ENCODE results near the gene FCRLB.
"Not testable (repeated sequence)": the region's sequence is repeated elsewhere in the genome, so short reads cannot be mapped to it uniquely, and the experiment has no call there.

FCRLB gene

DNA sequence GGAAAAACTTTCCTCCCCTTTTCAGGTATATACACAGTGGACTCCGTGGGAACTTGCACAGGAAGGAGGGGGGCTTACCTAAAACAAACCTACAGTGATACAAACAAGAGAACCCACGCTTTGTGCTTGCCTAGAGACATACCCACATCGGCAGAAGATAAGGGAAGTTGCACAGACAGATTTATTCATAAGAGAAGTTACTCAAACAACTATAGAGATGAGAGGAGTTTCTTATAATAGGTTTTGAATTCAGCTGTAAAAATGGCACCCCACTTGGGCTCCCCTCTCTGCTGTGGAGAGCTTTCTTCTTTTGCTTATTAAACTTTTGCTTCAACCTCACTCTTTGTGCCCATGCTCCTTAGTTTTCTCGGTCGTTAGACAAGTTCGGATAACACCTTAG lies 26.5 kb downstream of the FCRLB start:
- no peak for DNase-seq

DNA sequence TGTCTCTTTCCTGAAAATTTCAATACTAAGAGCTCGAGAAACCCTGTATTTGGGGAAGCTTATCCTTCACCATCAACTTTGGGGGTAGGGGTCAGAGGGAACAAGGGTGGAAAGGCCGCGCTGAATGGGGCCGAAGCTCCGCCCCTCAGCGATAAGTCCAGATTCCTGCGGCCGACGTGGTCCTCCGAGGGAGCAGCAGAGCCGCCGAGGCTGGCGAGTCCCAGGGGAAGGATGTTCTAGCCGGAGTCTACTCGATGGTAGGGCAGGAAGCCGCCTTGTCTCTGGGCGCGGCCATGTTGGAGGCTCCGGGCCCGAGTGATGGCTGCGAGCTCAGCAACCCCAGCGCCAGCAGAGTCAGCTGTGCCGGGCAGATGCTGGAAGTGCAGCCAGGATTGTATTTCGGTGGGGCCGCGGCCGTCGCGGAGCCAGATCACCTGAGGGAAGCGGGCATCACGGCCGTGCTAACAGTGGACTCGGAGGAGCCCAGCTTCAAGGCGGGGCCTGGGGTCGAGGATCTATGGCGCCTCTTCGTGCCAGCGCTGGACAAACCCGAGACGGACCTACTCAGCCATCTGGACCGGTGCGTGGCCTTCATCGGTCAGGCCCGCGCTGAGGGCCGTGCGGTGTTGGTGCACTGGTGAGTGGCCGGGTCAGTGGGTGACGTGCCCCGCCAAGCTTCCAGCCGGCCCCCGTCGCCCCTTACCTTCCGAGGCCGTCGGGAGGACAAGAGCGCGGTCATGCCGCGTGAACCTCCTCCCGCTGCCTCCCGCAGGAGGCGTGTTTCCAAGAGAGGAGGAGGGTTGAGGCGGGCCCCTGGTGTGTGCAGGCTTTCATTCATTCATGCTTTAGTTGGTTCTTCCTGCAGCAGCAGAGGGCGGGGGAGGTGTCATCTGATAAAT lies 28.4 kb downstream of the FCRLB start, which contains the start of gene DUSP12:
Gene DUSP12, plus strand, starts transcription at position 278 of the 899 bp plus-strand sequence. Its CDS starts 16 bp downstream, at position 294.
- peak; percentile 97 for DNase-seq

DNA sequence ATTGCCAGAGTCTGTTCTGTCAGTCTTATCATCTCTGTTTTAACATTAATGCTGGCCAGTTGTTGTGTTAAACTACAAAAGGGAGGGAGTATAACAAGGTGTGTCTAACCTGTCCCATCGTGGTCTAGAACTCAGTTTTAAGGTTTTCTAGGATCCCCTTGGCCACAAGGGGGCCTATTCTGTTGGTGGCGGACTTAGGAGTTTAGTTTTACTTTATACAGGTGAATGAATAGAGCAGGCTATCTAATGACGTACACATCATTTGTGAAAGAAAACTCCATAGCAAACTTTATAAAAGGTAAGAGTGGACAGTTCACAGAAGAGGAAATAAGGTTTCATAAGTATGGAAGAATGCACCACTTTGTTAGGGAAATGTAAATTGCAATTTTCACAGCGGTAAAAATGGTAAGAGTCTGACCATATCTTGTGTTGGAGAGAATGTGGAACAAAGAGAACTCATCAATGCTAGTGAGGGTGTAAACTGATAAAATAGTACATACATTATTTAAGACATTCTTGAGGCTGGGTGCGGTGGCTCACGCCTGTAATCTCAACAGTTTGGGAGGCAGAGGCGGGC lies 42.3 kb downstream of the FCRLB start:
- DNase-seq, result no peak

DNA sequence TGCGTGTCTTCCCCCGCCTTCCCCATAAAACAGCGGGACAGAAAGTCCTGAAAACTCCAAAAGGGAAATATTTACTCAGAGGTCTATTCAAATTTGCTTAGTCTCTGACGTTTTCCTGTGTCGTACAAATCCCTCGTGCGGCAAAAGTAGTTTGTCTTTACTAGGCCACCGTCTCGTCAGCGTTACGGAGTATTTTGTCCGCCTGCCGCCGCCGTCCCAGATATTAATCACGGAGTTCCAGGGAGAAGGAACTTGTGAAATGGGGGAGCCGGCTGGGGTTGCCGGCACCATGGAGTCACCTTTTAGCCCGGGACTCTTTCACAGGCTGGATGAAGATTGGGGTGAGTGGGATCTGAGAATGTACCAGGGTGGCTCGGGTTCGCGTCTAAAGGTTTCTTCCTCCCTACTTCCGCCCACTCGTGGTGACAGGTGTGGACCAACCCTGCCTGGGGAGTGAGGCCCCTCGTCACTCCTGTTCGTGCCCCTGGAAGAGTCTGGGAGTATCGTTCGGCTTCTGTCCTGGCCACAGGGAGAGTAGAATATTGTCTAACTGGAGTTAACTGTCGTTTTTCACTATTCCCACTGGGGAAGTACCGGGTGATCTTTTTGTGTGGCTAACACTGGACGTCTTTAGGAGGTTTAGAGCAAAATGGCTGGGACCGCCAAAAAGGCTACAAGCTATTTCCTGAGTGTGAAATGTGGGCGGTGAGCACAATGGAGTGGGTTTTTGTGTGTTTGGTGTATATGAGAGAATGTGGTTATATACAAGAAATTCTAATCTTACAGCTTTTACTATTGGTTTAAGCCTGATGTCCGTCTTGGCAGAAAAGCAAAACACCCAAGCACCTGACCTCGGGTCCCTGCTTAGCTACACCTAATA lies 45.0 kb downstream of the FCRLB start, which contains the start of gene ATF6:
Gene ATF6, plus strand, starts transcription at position 219 of the 880 bp plus-strand sequence. Its CDS starts 41 bp downstream, at position 260.
- DNase-seq, result peak; percentile 94

DNA sequence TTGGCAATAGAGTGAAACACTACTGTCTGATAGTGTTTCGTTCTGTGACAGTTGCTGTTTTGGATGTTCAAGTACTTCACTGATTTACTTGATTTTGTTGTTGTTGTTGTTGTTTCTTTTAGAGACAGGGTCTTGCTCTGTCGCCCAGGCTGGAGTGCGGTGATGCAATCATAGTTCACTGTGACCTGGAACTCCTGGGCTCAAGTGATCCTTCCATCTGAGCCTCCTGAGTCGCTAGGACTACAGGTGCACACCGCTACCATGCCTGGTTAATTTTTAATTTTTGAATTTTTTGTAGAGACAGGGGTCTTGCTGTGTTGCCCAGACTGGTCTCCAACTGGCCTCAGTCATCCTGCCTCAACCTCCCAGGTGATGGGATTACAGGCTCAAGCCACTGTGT lies 47.1 kb downstream of the FCRLB start:
- DNase-seq, result no peak

DNA sequence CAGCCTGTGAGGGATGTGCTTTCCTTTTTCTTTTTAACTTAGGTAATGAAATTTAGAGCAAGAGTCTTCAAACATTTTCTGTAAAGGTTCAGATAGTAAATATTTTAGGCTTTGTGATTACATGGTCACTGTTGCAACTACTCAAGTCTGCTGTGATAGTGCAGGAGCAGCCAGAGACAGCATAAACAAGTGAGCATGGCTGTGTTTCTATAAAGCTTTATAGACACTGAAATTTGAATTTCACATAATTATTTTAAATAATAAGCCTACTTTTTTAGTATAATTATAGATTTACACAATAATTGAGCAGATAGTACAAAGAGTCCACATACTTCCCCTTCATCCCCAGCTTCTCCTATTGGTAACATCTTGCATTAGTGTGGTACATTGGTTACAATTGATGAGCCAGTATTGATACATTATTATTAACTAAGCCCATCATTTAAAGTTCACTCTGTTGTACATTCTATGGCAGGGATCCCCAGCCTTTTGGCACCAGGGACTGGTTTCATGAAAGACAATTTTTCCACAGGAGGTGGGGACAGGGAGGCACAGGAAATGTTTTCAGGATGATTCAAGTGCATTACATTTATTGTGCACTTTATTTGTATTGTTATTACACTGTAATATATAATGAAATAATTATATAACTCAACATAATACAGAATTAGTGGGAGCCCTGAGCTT lies 47.8 kb downstream of the FCRLB start:
- no peak for DNase-seq

DNA sequence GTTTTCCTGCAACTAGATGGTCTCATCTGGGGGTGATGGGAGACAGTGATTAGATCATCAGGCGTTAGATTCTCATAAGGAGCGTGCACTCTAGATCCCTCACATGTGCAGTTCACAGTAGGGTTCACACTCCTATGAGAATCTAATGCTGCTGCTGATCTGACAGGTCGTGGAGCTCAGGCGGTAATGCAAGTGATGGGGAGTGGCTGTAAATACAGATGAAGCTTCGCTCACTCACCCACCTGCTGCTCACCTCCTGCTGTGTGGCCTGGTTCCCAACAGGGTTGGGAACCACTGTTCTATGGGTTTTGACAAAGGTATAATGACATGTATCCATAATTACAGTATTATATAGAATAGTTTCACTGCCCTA lies 48.3 kb downstream of the FCRLB start:
- DNase-seq, result not testable (repeated sequence)

DNA sequence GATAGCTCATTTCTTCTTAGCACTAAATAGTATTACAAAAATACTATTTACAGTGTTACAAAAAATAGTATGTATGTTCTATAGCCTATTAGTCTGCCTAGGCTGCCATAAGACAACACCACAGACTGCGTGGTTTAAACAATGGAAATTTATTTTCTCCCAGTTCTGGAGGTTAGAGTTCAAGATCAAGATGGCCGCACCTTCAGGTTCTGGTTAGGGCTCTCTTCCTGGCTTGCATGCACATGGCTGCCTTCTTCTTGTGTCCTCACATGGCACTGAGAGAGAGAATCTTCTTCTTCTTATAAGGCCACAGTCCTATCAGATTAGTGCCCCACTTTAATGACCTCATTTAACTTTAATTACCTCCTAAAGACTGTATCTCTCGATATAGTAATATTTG lies 48.9 kb downstream of the FCRLB start:
- no peak for DNase-seq

DNA sequence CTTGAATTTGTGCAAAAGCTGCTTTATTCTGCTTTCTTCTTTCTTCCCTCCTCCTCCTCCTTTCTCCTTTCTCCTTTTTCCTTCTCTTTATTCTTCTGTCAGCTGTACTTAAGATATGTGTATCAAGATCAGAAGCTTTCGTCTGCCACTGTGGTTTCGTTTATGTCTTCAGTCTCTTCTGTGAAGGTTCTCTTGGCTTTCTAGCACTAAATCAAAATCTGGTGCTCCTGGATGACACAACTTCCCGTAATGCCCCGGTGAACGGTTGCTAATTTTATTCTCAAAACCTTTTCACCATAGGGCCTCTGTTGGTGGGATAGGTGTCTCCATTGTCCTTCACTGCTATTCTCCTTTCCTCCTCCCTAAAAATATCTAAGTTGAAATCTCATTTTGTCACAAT lies 49.8 kb downstream of the FCRLB start:
- no peak for DNase-seq

DNA sequence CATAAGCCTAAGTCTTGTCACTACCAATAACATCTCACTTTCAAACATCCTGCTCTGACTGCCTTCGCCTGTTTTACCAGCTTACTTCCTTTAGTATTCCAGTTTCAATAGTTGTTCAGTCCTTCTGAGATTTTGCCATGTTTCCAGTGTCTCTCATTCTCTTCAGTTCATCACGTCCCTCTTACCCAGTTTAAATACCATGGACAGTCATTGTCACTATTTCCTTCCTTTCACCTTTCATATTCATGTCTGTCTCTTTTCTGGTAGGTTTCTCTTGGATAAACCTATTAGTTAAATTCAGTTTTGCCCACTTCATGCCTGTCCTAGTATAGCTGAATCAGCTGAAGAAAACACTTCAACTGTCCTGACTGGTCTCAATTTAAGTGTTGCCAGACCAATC lies 50.6 kb downstream of the FCRLB start:
- DNase-seq, result no peak

DNA sequence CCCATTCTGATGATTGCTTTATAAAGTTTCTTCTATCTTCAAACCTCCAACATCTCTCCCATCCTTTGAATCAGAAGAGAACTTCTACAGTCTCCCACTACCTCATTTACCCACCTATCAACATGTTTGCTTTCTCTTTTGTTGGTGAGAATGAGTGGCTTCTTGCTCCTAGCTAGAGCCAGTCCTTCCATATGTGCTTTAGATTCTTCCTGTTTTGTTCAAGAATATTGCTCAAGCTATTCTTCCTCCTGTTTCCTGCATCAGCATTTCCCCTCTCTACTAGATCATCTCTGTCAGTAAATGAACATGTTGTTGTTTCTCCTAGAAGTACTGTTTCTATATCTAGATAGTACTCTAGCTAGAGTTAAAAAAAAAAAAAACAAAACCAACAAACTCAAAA lies 51.1 kb downstream of the FCRLB start:
- DNase-seq, result no peak

DNA sequence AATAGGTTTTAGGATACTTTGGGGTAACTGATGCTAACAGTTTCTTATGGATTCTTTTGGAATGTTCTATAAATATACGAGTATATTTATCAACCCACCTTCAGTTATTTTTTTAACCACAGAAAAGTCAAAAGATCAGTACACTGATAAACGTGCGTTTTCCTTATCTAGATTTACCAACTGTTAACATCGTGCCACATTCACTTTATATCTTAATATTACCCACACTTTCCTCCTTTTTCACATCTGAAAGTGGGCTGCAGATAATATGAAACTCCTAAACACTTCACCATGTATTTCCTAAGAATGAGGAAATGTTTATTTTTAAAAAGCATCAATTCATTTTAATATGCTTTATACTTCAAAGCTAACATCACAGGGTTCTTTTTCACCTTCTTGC lies 52.4 kb downstream of the FCRLB start:
- no peak for DNase-seq

DNA sequence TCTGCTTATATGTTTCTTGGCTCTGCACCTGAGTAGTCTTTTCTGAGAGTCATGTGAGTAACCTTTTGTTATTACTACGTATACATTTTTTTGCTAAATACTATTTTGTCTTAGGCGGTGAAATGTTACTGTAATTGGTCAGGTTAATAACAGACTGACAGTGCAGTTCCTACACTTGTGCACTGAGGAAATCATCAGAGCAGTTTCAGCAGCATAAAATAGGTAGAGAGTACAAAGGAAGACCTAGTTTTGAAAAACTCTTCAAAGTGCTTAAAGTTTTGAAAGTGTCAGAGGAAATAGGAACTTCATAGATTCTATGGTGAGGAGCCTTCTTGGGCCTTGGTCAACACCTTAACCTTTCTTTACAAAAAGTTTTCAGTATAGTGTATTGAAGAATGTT lies 55.9 kb downstream of the FCRLB start:
- DNase-seq, result no peak

Data from right hindlimb (tissue), 1 donor.